Sigmoid colon (tissue), 4 donors: ENCODE measurements around the gene TUNAR.

Source experiments
- POLR2A ChIP-seq, 2 donors: fragments of 450-650 bp; IDR thresholded peaks; one replicate each; pipeline ENCODE4 v1.6.1; 2016; ENCODE audit warnings: antibody characterized with exemption in 2 of 2, mild to moderate bottlenecking in 2 of 2, moderate library complexity in 2 of 2
- POLR2AphosphoS5 ChIP-seq, 4 donors: sonication (generic); formaldehyde crosslinking; IDR thresholded peaks; one replicate each; pipeline ENCODE4 v1.6.1; 2017; ENCODE audit warnings: antibody characterized with exemption in 4 of 4
- TF ChIP-seq, protein P1 (sequence below), 4 experiments: fragments of 450-650 bp in 3 of 4; fragments of 200-600 bp in 1 of 4; IDR thresholded peaks; one replicate each; pipeline ENCODE4 v1.5.1; 2016 to 2019; ENCODE audit warnings: antibody characterized with exemption in 4 of 4, mild to moderate bottlenecking in 3 of 4, moderate library complexity in 2 of 4

DNA sequence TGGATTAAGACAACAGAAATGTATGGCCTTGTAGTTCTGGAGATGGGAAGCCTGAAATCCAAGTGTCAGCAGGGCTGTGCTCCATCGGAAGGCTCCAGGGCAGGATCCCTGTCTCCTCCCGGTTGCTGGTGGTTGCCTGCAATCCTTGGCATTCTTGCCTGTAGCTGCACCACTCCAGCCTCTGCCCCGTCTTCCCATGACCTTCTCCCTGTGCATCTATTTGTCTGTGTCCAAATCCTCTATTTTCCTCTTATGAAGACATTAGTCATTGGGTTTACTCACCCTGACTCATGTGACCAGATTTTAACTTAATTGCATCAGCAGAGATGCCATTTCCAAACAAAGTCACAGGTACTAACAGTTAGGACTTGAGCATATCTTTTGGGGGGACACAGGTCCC, 15.1 kb downstream of the TUNAR start:
- TF ChIP-seq, protein P1, sequence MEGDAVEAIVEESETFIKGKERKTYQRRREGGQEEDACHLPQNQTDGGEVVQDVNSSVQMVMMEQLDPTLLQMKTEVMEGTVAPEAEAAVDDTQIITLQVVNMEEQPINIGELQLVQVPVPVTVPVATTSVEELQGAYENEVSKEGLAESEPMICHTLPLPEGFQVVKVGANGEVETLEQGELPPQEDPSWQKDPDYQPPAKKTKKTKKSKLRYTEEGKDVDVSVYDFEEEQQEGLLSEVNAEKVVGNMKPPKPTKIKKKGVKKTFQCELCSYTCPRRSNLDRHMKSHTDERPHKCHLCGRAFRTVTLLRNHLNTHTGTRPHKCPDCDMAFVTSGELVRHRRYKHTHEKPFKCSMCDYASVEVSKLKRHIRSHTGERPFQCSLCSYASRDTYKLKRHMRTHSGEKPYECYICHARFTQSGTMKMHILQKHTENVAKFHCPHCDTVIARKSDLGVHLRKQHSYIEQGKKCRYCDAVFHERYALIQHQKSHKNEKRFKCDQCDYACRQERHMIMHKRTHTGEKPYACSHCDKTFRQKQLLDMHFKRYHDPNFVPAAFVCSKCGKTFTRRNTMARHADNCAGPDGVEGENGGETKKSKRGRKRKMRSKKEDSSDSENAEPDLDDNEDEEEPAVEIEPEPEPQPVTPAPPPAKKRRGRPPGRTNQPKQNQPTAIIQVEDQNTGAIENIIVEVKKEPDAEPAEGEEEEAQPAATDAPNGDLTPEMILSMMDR (IDR thresholded peaks at IDR 0.05): no peak
- TF ChIP-seq POLR2A (IDR thresholded peaks at IDR 0.05): no peak
- TF ChIP-seq POLR2AphosphoS5 (IDR thresholded peaks at IDR 0.05): no peak
